Stimulated activated CD8-positive, alpha-beta memory T cell treated with anti-CD3 and anti-CD28 coated beads, Interleukin-2, amount 100 ng/mL, for 1 hour (primary cell): ENCODE measurements around the gene OR2A7.
"Not testable (repeated sequence)": the region's sequence is repeated elsewhere in the genome, so short reads cannot be mapped to it uniquely, and the experiment has no call there.

Experiments used
- DNase-seq, 2 donors: peaks; one replicate each; pipeline ENCODE4 v3.0.0-alpha.2; 2020; ENCODE audit warnings: low read depth in 2 of 2

The OR2A7 gene, protein sequence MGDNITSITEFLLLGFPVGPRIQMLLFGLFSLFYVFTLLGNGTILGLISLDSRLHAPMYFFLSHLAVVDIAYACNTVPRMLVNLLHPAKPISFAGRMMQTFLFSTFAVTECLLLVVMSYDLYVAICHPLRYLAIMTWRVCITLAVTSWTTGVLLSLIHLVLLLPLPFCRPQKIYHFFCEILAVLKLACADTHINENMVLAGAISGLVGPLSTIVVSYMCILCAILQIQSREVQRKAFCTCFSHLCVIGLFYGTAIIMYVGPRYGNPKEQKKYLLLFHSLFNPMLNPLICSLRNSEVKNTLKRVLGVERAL

DNA sequence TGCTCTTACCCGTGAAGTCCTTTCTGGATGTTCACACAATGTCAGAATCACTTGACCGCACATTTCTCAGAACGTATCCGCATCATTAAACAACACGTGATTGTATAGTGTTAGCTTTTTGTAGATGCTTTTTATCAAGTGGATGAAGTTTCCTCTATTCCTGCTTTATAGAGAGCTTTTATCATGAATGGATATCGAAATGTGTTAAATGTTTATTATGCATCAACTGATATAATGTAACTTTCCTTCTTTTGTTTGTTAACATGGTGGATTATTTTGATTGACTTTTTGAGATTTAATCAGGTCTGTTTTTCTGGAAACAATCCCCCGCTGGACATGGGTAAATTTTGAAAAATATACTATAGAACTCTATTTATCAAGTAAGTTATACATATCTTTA, at the start of gene OR2A7:
TSS of gene OR2A7 (minus strand) at position 101 of the 400 bp plus-strand sequence. CDS start 5,164 bp downstream, outside the sequence.
- not testable (repeated sequence) for DNase-seq

DNA sequence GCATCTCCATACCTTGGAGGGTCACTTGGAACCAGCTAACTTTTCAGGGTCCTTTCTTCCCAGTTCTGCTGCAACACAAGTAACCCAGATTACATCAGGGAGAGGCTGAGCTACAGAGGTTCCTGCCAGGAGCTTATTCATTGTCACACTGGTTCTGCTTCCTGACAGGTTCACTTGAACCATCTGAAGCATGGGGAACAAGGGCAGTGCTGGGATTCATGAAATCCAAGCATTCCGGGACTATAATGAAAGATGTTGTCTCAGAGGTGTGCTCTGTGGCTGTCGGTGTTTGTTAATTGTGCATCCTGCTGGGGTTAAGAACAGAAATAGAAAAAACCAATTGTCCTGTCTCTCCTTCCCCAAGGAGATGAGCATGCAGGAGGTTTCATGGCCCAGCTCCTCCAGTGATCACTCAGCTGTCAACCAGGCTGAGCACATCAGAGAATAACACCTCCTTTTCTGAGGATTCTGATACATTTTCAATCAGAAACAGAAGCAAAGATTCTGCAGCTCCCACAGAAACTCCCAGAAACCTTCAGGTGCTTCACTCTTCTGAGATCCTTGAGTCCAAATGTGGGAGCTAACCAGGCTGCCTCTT, 47.4 kb upstream of the OR2A7 start, which contains the start of gene OR2A1:
TSS of gene OR2A1 (plus strand) at position 548 of the 598 bp plus-strand sequence. CDS start 5,706 bp downstream, outside the sequence.
- not testable (repeated sequence) for DNase-seq

DNA sequence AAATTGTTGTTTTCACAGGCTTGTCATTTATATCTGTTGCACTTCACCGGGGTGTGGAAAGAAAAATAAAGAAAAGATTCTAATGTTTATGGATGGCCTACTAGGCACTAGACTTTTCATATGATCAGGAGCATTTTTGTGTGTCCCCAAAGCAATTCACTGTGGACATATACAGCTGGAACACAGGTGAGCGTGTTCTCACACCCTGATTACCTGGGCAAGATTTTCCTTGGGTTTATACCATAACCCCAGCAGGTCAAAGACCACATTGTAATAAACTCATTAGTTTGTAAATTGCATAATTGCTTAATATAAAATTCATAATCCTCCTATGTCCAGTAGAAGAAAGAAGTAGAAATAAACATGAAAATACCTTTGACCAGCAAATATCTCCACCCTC, 46.6 kb upstream of the OR2A7 start:
- not testable (repeated sequence) for DNase-seq

DNA sequence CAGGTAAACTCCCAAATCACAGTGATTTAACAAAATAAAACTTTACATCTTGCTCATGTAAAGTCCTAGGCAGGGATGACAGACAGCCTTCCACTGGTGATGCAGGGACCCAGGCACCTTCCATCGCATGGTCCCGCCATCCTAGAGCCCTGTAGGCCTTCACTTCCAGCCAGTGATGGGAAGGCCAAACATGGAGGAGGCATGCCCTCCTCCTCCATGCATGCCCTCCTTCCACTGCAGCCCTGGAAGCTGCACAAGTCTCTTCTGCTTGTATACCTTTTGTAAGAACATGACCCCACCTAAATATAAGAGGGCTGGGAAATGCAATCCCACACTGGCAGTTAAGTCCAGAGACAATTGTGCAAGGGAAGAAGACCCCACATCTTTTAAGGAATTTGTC, 45.1 kb upstream of the OR2A7 start:
- DNase-seq: not testable (repeated sequence)

DNA sequence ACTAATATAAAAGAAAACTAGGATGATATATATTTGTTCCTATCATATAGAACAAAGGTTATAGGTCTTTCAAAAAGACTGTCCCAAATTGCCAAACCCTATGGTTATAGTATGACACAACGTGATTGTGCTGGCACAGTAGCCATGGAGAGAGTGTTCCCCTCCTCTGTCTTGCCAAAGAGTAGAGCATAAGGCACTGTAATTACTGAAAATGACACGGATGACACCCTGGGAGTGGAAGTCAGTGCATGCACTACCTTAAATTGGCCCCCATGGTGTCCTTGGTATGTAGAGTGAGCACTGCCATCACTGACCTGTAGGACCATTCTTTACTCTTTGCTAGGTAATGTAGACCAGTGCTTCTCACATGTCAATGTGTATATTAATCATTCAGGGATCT, 40.6 kb upstream of the OR2A7 start:
- not testable (repeated sequence) for DNase-seq

DNA sequence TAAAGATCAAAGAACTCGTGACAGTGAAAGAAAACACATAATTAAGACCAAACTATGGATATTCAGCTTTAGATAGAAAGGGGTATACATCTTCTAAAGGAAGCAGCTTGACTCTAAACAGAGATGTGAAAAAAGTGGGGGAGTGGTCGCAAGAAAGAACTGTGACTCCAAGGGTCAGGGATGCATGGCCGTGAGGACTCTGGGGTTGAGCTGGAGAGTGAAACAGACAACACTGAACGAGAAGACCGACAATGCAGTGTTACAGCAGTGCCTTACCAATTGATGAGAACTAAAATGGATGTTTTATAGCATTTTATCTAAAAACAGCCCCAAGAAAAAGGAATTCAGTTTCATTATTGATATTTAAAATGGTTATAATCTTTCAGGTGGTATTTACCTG, 39.0 kb upstream of the OR2A7 start:
- not testable (repeated sequence) for DNase-seq

DNA sequence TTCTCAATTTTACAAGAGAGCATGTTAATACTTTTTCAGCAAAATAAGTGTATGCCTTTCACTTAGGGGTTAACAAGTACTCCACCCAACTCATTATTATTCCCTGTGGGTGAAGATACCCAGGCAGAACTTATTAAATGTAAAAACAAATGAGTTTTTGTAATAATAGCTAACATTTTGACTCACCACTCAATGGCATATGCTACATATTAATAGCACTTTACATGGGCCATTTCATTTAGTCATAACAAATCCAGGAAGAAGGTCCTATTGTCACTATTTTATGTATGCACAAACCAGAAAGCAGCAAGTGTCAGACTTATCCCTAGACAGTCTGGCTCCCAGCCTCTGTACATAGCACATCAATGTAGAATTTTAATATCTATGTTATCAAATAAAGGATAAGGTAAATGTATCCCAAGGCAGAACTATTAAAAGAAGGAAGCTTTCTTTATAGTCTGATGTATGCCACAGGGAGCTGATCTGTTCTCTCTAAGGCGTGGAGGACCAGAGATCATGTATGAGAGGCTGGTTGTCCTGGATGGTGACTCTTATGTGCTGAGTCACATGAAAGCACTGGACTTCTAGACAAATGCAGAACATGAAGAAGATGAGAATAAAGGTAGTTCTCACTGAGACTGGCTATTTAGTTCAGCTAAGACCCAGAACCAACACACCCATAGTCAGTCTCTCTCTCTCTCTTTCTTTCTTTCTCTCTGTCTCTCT, 38.1 kb upstream of the OR2A7 start:
- DNase-seq: not testable (repeated sequence)

DNA sequence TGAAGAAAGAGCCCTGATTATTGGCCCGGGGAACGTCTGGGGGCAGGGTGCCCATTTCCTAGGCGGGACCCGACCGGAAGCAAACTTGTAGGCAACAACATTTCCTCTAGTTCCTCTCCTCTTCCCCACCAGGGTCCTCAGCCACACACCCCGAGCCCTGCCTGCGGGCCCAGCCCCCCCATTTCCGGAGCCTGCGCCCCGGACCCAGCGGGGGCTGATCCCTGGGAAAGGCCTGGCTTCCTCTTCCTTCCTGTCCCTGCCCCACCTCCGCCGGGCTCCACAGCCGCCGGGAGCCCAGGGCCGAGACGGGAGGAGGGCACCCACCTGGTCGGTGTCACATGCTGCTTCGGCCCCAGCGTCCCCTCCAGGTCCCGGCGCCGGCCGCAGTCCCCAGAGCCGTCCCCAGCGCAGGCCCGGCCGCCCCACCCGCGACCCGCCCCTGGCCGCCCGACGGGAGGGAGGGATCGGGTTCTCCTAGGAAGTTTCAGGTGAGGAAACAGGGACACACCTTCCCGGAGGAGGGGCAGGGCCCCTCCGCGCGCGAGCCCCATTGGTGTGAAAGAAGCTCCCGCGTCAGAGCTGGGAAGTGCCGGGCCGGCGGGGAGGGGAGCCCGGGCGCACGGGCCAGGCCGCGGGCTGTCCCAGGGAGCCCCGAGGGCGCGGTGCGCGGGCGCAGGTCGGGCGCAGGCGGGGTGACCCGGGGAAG, 29.4 kb upstream of the OR2A7 start:
- not testable (repeated sequence) for DNase-seq

DNA sequence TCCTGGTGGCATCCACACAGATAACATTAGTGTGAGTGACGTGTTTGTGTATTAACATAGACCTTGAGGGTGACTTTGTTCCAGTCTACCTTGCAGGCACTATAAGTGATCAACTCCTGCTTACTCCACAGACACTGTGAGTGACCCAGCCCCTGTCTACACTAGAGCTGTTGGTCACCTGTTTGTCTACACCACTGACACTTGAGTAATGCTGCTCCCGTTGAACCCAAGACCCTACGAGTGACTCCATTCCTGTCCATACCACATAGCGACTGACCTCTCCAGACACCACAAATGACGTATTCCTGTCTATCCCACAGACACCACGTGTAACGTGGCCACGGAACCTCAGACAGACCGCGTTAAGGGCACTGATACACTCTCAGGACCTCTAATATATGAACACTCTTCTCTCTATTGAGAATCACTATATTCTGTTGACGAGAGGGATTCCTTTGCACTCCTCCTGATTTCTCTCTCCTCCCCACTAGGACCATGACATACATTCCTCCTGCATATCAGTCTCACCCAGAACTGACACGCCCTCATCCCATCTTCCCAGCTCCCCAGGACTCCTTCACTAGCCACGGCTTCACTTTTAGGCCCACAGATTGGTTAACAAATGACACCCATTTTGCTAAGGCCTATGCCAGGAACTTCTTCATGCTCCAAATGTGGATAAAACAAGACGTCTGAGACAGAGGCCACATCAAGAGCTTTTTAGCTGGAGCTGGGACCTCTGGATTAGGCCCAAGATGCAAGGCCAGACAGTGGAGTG, 28.0 kb upstream of the OR2A7 start:
- DNase-seq: not testable (repeated sequence)

DNA sequence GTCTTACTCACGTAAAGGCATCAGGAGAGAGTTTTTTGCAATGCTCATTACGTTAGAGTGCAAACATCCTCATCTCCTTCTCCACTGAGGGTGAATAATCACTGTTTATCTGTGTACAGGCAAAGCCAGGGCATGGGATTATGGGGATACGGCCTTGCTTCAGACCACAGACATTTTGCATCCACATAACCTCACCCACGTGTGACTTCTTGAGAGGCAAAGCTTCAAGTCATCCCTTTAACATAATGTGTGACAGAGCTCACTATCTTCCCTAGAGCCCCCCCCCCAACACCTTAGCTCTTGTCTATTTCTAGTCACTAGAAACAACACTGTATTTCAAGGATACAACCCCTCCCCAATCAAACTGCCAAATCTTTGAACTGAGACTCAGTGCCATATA, 27.0 kb upstream of the OR2A7 start:
- not testable (repeated sequence) for DNase-seq

DNA sequence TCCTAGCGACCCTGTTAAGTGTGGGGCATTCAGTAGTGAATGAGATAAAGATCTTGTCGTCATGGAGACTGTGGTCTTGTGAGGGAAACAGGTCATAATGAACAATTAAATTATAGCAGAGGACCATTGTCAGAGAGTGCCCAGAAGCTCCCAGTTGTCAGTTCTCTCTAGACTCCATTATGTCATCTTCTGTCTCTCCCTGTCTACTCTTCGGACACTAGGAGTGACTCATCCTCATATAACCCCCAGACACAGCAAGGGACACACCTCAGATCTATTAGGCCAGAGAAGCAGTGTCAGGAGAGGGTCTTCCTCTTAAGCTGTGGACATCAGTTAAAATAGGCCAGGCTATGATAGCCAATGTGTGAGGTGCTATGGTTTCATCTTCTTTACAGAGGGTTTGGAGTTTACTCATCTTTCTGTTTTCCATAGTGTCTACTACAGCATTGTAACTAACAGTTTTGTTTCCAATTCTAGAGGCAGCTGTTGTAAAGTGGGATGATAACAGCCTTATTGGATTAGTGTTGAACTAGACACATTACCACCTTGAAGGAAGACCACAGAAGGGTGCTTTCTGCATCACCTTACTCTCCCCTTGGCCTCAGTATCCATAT, 22.7 kb upstream of the OR2A7 start:
- DNase-seq: not testable (repeated sequence)

DNA sequence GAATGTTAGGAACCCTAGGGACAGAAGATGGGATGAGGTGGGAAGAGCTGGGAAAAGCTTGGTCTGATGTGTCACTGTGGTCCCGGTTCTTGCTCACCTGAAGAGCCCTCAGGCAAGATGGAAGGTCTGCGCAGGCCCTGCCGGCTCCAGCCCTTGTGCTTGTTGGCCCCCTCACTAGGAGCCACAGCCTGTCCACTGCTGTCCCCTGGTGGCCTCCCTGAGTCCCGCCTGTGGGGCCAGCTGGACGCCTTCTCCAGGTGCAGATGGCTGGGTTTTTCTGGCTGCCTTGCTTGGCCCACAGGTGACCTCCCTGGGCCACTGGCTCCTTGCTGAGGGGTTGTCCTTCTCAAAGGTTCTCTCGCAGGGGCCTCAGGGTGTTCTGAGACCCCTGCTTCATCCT, 19.1 kb upstream of the OR2A7 start:
- DNase-seq: not testable (repeated sequence)

DNA sequence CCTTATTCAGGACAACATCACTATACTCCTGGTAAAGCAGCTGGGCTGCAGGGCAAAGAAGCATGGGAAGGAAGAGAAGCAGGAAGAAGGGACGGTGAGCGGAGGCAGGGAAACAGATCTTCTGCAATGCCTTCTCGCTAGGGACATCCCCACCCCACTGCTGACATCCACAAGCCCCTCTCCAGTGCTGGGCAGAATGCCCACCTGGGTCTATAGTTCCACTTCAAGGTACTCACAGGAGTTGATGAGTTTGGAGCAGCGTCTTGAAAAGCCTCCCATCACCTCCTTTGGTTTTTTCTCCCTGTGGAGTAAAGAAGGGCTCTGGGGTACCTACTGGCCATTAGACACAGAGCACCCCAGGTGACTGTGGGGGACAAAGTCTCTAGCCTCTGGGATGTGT, 17.9 kb upstream of the OR2A7 start:
- not testable (repeated sequence) for DNase-seq

DNA sequence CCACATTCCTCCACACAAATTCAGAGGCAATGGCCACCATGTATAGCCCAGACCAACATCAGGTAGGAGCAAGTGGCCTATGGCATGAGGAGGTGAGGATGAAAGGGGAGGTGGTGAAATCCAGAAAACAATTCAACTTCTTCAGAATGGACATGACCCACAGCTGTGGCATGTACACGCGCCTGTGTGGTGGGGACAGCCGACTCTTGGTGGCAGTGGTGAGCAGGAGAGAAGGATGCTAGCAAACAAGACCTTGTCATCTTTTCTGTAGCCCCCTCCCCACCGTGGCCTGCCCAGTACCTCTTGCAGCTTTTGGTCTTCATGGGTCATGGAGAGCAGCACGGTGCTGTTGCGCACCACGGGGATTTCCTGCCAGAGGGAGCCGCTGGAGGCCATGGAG, 17.4 kb upstream of the OR2A7 start:
- not testable (repeated sequence) for DNase-seq

DNA sequence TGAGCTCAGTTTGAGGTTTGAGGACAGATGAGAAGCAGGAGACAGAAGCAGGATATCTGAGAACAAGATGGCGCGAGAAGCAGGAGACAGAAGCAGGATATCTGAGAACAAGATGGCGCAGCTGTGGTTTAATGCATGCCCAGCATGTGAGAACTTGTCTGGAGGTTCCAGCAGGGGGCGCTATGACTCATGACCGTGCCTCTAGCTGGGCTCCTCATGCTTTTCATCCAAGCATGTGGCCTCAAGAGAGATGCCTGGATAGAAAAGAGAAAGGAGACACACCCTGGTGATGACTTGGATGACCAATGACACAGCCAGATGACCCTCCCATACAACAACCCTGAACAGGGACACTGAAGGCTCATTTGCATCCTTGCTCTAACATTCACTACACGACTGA, 15.4 kb upstream of the OR2A7 start:
- DNase-seq: not testable (repeated sequence)

DNA sequence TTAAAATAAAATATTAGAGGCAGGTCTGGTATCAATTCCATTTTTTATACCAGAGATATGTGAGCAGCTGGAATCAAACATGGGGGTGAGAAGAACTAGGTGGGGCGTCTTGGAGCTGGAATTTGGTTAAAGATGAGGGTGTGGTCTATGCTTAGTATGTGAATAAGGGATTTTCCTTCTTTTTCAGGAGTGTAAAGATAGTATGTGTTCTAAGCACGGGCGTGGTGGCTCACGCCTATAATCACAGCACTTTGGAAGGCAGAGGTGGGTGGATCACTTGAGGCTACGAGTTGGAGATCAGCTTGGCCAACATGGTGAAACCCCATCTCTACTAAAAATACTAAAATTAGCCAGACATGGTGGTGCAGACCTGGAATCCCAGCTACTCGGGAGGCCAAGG, 10.7 kb upstream of the OR2A7 start:
- not testable (repeated sequence) for DNase-seq

DNA sequence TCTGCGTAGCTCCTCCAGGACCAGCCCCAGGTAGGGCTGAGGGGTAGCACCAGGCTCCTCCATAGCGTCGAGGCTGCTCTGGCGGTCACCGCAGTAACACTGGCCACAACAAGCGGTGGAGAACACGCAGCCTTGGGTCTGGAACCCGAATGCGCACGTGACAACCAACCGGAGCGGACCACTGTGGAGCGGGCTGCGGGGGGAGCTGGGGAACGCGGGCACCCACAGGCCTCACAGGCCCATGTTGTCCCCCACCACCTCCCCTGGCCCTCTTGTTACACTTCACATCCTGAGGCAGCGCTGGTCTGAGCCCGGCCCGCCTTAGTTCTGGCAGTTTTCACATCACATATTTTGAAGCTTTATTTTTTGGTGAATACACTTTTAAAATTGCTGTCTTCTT, 4.6 kb upstream of the OR2A7 start, which contains the start of gene CTAGE8:
TSS of gene CTAGE8 (minus strand) at position 101 of the 400 bp plus-strand sequence. CDS start at position 63, 38 bp downstream.
- not testable (repeated sequence) for DNase-seq

DNA sequence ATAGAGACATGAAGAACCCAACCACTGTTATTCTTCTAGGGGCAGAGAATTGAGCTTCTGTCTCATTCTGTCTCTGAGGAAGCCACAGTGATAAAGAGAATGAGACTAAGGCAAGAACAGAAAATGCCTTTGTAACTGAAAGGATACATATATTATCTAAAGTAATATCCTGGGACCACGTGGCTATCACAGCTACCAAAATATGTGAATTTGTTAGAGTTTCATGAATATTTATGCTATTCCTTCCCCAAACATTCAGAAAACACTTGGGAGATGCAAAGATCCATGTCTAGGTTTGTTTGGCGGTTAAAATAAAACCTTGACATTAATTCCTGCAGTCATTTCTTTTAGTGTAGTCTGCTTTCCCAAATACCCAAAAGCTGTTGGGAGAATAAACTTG, 2.5 kb downstream of the OR2A7 start:
- DNase-seq: not testable (repeated sequence)

DNA sequence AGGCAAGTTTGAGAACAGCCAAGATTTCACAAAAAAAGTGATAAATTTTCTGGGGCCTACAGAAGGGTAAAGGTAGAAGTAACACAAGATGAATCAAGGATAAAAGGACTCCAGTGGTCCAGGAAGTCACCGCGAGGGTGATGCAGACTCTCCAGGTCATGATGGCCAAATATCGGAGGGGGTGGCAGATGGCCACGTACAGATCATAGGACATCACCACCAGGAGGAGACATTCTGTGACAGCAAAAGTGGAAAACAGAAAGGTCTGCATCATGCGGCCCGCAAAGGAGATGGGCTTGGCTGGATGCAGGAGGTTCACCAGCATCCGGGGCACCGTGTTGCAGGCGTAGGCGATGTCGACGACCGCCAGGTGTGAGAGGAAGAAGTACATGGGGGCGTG, 5.5 kb downstream of the OR2A7 start:
- not testable (repeated sequence) for DNase-seq

DNA sequence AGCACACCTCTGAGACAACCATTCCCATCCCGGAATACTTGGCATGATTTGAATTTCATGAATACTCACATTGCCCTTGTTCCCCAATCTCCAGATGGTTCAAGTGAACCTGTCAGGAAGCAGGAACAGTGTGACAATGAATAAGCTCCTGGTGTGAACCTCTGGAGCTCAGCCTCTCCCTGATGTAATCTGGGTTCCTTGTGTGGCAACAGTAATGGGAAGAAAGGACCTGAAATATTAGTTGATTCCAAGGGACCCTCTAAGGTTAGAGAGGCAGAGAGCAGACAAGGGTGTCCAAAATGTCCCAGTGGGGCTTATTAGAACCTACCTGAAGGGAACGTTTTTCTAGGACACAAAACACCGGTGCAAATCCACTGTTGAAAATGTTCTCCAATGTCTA, 8.5 kb downstream of the OR2A7 start:
- DNase-seq: no peak
